Gastroesophageal sphincter (tissue), 4 donors: ENCODE measurements around the gene SCGB3A1. TPM values are rescaled to one million over a fixed set of nuclear protein-coding genes. Genes with fewer than 3 reads are reported as not detected.

Source experiments
- ATAC-seq: fragments of 150-250 bp; one replicate; pipeline ENCODE4 v1.9.1; 2016; ENCODE audit warnings: mild to moderate bottlenecking, moderate library complexity
- H3K27ac ChIP-seq, 4 donors: fragments of 200-600 bp; sonication (generic) in 3 of 4; 1 replicate in 3 of 4; 2 replicates in 1 of 4; pipeline ENCODE4 v1.5.1; 2016 to 2019
- H3K27me3 ChIP-seq: fragments of 200-600 bp; sonication (generic); one replicate; pipeline ENCODE4 v1.5.1; 2019
- H3K36me3 ChIP-seq, 2 donors: fragments of 200-600 bp; sonication (generic); one replicate each; pipeline ENCODE4 v1.5.1; 2019; ENCODE audit warnings: control low read depth in 1 of 2
- H3K4me1 ChIP-seq, 3 donors: fragments of 200-600 bp; sonication (generic); 1 replicate in 2 of 3; 2 replicates in 1 of 3; pipeline ENCODE4 v1.5.1; 2016 to 2019; ENCODE audit warnings: control low read depth in 2 of 3
- H3K4me3 ChIP-seq, 2 donors: fragments of 200-600 bp; sonication (generic); one replicate each; pipeline ENCODE4 v1.5.1; 2019; ENCODE audit warnings: mild to moderate bottlenecking in 1 of 2, moderate library complexity in 1 of 2
- H3K9me3 ChIP-seq, 3 donors: fragments of 200-600 bp; sonication (generic); one replicate each; pipeline ENCODE4 v1.5.1; 2017 to 2019; ENCODE audit warnings: control low read depth in 2 of 3
- CTCF ChIP-seq, 4 experiments: fragments of 200-600 bp in 2 of 4; fragments of 450-650 bp in 2 of 4; sonication (generic) in 1 of 4; IDR thresholded peaks; one replicate each; pipeline ENCODE4 v1.5.1; 2017 to 2019; ENCODE audit warnings: antibody characterized with exemption in 4 of 4, mild to moderate bottlenecking in 2 of 4, moderate library complexity in 2 of 4
- EP300 ChIP-seq: sonication (generic); formaldehyde crosslinking; IDR thresholded peaks from one replicate; pipeline ENCODE4 v1.6.1; 2017; ENCODE audit warnings: antibody characterized with exemption, mild to moderate bottlenecking
- POLR2A ChIP-seq, 2 donors: fragments of 450-650 bp; IDR thresholded peaks; one replicate each; pipeline ENCODE4 v1.6.1; 2017; ENCODE audit warnings: antibody characterized with exemption in 2 of 2, mild to moderate bottlenecking in 2 of 2, moderate library complexity in 1 of 2
- POLR2AphosphoS5 ChIP-seq: sonication (generic); formaldehyde crosslinking; IDR thresholded peaks from one replicate; pipeline ENCODE4 v1.6.1; 2017; ENCODE audit warnings: antibody characterized with exemption
- WGBS, 2 donors: methylation state at CpG; one replicate each; pipeline ENCODE4 v1.1.5; 2018; ENCODE audit warnings: low coverage in 1 of 2; 5-methylcytosine and 5-hydroxymethylcytosine counted together
- total RNA-seq, 4 donors: library from RNA; depleted of rRNA; stranded (reverse); fragments of >200 nt; gene quantifications; one replicate each; pipeline ENCODE4 v1.1.0, GENCODE V29; 2016

SCGB3A1 gene
- total RNA-seq, 4 donors from 2014 or later: 78.4 TPM; not detected in 3

DNA sequence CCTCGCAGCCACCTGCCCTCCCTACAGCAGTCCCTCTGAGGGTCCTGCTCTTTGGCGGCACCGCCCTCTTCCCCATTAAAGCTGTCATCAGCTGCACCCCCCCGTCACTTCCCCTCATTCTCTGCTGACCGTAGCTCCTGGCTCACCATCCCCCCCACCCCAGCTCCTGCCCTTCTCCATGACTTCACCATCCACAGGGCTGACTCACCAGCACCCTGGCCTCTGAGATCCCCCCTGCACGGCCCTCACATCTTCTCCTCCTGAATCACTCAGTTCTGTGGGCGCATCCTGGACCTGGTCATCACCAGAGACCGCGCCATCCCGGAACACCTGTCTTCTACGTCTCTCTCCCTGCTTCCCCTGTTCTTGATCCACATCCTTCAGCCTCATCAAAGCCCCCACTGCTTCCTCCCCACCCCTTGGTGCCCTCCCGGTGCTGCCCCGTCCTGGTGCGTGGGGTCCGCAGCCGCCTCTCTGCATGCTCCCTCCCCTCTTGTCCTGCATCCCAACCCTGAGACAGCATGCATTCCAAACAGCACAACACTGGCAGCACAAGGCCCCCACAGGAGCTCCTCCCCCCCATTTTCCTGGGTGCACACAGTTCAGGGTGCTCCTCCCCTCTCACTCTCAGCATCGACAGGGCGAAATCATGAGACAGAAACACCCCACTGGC, 45.2 kb upstream of the SCGB3A1 start:
- H3K4me3 ChIP-seq: no peak overlapping the region
- no peaks in the 10 kb centered on the region for H3K4me1 ChIP-seq
- TF ChIP-seq EP300: no peak
- TF ChIP-seq POLR2AphosphoS5: no peak
- no peak for TF ChIP-seq CTCF (IDR thresholded peaks at IDR 0.05)
- no peak for TF ChIP-seq POLR2A (IDR thresholded peaks at IDR 0.05)
- no peak for ATAC-seq
- H3K27me3 ChIP-seq: peaks cover 50% of the 10 kb centered on the region
- H3K9me3 ChIP-seq: no peaks in the 10 kb centered on the region
- no peak overlapping the region for H3K27ac ChIP-seq
- 63 to 66% methylated on average over 6 to 13 of the region's 18 CpGs for WGBS, 2 donors
- H3K36me3 ChIP-seq: no peaks in the 10 kb centered on the region

DNA sequence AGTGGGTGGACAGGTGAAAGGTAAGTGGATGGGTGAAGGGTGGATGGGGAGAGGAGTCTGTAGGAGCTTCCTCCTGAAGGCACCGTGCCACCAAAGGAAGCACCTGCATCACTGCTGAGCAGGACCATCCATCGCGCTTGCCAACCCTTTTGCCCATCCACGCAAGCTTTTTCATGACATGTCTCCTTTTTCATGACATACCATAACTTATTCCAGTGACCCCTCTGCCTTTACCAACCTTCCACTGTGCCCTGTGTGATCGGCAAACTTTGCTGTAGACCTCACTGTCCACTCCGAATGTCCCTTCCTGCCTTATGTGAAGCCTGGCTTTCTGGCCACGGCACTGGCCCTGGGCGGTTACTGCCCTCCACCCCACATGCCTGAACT, 44.7 kb upstream of the SCGB3A1 start:
- ATAC-seq: no peak
- no peaks in the 10 kb centered on the region for H3K9me3 ChIP-seq
- WGBS, 2 donors: 87 to 90% methylated on average over 2 to 8 of the region's 8 CpGs
- TF ChIP-seq EP300 (no peak), POLR2A (IDR thresholded peaks at IDR 0.05) (no peak), CTCF (IDR thresholded peaks at IDR 0.05) (no peak), POLR2AphosphoS5 (no peak)
- no peaks in the 10 kb centered on the region for H3K36me3 ChIP-seq
- H3K27me3 ChIP-seq: peaks cover 52% of the 10 kb centered on the region
- H3K4me3 ChIP-seq: no peak overlapping the region
- no peaks in the 10 kb centered on the region for H3K4me1 ChIP-seq
- no peak overlapping the region for H3K27ac ChIP-seq

DNA sequence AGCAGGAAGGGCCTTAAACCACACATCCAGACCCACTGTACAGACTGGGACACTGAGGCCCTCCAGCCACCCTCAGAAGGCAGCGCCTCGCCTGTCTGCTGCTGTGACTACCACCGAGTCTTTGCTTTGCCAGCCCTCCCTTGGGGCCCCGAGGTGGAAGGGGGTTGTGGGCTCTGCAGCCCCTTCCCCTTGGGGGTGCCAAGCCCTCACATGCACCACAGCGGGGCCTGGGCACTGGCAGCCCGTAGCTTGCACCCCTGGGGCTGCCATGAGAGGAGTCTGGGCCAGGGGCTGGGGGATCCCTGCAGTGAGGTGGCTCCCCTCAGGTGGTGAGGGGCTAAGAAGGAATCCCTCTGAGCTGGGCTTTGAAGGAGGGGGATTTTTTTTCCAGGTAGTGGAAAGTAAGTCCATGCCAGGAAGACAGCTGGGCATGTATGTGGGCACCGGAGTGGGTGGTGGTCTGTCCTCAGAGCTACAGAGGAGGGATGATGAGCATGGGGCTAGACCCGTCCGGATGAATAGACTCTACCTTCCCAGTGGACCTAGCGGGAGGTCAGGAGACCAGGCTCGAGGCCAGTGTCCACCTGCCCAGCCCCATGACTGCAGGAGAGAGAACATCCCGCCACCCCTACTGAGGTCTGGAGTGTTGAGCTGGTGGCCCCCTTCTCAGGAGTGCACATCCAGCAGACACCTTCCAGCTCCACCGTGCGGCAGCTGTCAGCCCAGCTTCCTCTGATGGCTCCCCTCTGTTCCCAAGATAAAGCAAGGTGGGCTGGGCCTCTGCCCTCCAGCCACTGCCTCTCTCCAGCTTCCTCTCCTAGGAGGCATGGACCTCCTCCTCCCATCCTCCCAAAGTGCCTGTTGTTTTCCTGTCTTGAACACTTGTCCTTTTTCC, 42.2 kb upstream of the SCGB3A1 start:
- ATAC-seq: no peak
- Histone ChIP-seq H3K4me1 (no peaks in the 10 kb centered on the region), H3K27me3 (peaks cover 52% of the 10 kb centered on the region), H3K4me3 (no peak overlapping the region), H3K27ac (no peak overlapping the region), H3K9me3 (no peaks in the 10 kb centered on the region), H3K36me3 (no peaks in the 10 kb centered on the region)
- 100% methylated on average over 1 of the region's 14 CpGs; no CpG with 5 or more reads in 1 of the 2 donors for WGBS, 2 donors
- no peak for TF ChIP-seq EP300
- no peak for TF ChIP-seq CTCF (IDR thresholded peaks at IDR 0.05)
- no peak for TF ChIP-seq POLR2AphosphoS5
- TF ChIP-seq POLR2A (IDR thresholded peaks at IDR 0.05): no peak

- no peak overlapping the region for H3K4me3 ChIP-seq
- no peak for TF ChIP-seq POLR2AphosphoS5
- no peak for TF ChIP-seq POLR2A (IDR thresholded peaks at IDR 0.05)
- WGBS, 2 donors: 70% methylated on average over 2 of the region's 10 CpGs; no CpG with 5 or more reads in 1 of the 2 donors
- H3K9me3 ChIP-seq: no peaks in the 10 kb centered on the region
- no peak overlapping the region for H3K27ac ChIP-seq
- H3K27me3 ChIP-seq: peaks cover 48% of the 10 kb centered on the region
- no peaks in the 10 kb centered on the region for H3K36me3 ChIP-seq
- H3K4me1 ChIP-seq: no peaks in the 10 kb centered on the region
- peak; percentile 56 for ATAC-seq
Observed at GRCh38 chr5:180632768-180633167, 41.5 kb upstream of the SCGB3A1 start.

- 49 to 74% methylated on average over 6 to 11 of the region's 36 CpGs for WGBS, 2 donors
- H3K36me3 ChIP-seq: no peaks in the 10 kb centered on the region
- peaks cover 55% of the 10 kb centered on the region for H3K27me3 ChIP-seq
- ATAC-seq: no peak
- TF ChIP-seq CTCF (IDR thresholded peaks at IDR 0.05): no peak
- TF ChIP-seq EP300: no peak
- TF ChIP-seq POLR2A (IDR thresholded peaks at IDR 0.05): no peak
- no peaks in the 10 kb centered on the region for H3K9me3 ChIP-seq
- no peaks in the 10 kb centered on the region for H3K4me1 ChIP-seq
- no peak overlapping the region for H3K4me3 ChIP-seq
- no peak overlapping the region for H3K27ac ChIP-seq
Observed at GRCh38 chr5:180631549-180632383, 40.5 kb upstream of the SCGB3A1 start.
